Erythroblast (primary cell): ENCODE results near the gene ZFC3H1.

ENCODE experiments used
- GATA1 ChIP-seq: IDR thresholded peaks from 2 replicates; pipeline ENCODE4 v1.6.1; 2011; ENCODE audit warnings: low read depth, mild to moderate bottlenecking, control low read depth, low read length, moderate library complexity
- POLR2A ChIP-seq: IDR thresholded peaks from 2 replicates; pipeline ENCODE4 v1.6.1; 2011; ENCODE audit warnings: mild to moderate bottlenecking, low read length

DNA sequence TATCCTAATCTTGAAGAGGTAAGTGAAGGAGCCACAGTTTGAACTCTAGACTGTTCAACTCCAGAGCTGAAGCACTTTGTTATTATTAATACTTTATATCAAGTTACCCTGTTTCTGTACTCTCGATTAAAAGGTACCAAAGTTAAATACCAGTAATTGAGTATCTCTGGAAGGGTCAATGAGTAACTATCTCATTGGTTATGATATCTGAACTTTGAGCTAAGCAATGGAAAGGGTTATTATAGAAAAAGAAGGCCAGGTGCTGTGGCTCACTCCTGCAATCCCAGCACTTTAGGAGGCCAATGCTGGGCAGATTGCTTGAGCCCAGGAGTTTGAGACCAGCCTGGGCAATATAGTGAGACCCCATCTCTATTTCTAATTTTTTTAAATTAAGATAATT lies 32.1 kb upstream of the ZFC3H1 start:
- TF ChIP-seq POLR2A (no peak), GATA1 (no peak)
